GM18870 (cell line): ENCODE measurements around the gene KIR2DL3.

ENCODE experiments used
- ATAC-seq: cut with Tn5 transposase; IDR thresholded peaks from one replicate; pipeline ENCODE4 v1.9.1; 2021; ENCODE audit warnings: moderate library complexity; ENCODE audit not compliant: unreplicated experiment

The KIR2DL3 gene

GRCh38 chr19:54790711-54791110 is 52.4 kb downstream of the KIR2DL3 start:
- no peak for ATAC-seq

GRCh38 chr19:54791476-54791875 is 53.2 kb downstream of the KIR2DL3 start:
- ATAC-seq: no peak

DNA sequence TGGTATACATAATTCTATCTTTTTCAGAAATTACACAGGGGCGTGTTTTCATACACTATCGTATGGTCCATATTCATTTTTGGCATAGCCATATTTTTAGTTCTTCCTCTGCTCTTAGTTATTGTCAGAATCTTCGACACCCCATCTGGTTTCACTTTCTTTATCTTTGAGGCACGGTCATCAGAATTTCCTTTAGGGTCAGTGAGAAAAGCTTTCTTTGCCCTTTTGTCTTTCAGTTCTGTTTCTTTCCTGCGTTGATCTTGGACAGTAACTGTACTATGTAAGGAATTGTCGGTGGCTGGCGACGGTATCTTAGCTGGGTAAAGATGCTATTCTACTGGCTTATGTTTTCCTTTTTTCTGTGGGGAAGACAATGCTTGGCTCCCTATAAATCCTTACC is 54.5 kb downstream of the KIR2DL3 start:
- no peak for ATAC-seq

- no peak for ATAC-seq
Observed at GRCh38 chr19:54795758-54796157, 57.4 kb downstream of the KIR2DL3 start.
